Measurements from ENCODE around the gene CCL8. TPM values are rescaled to one million over a fixed set of nuclear protein-coding genes. Genes with fewer than 3 reads are reported as not detected.

CCL8 gene
- total and polyA plus RNA-seq, 8 donors = 0.63 to 6.7 (median 2.4) TPM; not detected in 3

DNA sequence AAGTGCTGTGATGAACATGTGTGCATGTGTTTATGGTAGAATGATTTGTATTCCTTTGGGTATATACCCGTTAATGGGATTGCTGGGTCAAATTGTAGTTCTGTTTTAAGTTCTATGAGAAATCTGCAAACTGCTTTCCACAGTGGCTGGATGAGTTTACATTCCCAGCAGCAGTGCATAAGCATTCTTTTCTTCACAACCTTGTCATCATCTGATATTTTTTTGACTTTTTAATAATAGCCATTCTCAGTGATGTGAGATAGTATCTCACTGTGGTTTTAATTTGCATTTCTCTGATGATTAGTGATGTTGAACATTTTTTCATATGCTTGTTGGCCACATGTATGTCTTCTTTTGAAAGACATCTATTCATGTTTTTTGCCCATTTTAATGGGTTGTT lies 18.5 kb downstream of the CCL8 start:
- no peak for TF ChIP-seq EP300 (IDR thresholded peaks at IDR 0.05)
- TF ChIP-seq, protein P1, sequence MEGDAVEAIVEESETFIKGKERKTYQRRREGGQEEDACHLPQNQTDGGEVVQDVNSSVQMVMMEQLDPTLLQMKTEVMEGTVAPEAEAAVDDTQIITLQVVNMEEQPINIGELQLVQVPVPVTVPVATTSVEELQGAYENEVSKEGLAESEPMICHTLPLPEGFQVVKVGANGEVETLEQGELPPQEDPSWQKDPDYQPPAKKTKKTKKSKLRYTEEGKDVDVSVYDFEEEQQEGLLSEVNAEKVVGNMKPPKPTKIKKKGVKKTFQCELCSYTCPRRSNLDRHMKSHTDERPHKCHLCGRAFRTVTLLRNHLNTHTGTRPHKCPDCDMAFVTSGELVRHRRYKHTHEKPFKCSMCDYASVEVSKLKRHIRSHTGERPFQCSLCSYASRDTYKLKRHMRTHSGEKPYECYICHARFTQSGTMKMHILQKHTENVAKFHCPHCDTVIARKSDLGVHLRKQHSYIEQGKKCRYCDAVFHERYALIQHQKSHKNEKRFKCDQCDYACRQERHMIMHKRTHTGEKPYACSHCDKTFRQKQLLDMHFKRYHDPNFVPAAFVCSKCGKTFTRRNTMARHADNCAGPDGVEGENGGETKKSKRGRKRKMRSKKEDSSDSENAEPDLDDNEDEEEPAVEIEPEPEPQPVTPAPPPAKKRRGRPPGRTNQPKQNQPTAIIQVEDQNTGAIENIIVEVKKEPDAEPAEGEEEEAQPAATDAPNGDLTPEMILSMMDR (IDR thresholded peaks at IDR 0.05) = no peak
- no peak for TF ChIP-seq POLR2A (IDR thresholded peaks at IDR 0.05)
- TF ChIP-seq POLR2AphosphoS5 (IDR thresholded peaks at IDR 0.05) = no peak
- no peaks in the 10 kb centered on the region for H3K27me3 ChIP-seq
- DNase-seq = no peak
- 68 to 80% (median 70%) methylated on average over 1 of the region's 1 CpG for WGBS, 5 donors
- intact Hi-C loops (cut with DNase I; ENCODE audit: low total_unique reads) = no loop called here
- H3K27ac ChIP-seq = no peak overlapping the region
- H3K9me3 ChIP-seq = peaks cover 0 to 5% (median 0%) of the 10 kb centered on the region in 4 donors
- no peaks in the 10 kb centered on the region for H3K4me1 ChIP-seq
- H3K36me3 ChIP-seq = no peaks in the 10 kb centered on the region
- H3K4me3 ChIP-seq = no peak overlapping the region

DNA sequence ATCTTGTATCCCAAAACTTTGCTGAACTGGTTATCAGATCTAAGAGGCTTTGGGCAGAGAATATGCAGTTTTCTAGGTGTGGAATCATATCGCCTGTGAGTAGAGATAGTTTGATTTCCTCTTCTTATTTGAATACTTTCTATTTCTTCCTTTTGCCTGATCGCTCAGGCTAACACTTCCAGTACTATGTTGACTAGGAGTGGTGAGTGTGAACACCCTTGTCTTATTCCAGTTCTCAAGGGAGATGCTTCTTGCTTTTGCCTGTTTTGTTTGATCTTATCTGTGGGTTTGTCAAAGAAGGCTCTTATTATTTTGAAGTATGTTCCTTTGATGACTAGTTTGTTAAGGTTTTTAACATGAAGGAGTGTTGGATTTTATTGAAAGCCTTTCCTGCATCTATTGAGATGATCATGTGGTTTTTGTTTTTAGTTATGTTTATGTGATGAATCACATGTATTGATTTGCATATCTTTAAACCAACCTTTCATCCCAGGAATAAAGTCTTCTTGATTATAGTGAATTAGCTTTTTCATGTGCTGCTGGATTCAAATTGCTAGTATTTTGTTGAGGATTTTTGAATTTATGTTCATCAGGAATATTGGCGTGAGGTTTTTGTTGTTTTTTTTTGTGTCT lies 20.0 kb downstream of the CCL8 start:
- no peaks in the 10 kb centered on the region for H3K36me3 ChIP-seq
- H3K4me3 ChIP-seq = no peak overlapping the region
- peaks cover 0 to 5% (median 0%) of the 10 kb centered on the region in 4 donors for H3K9me3 ChIP-seq
- intact Hi-C loops (cut with DNase I; ENCODE audit: low total_unique reads) = no loop called here
- no peak for DNase-seq
- no peaks in the 10 kb centered on the region for H3K4me1 ChIP-seq
- no peak overlapping the region for H3K27ac ChIP-seq
- H3K27me3 ChIP-seq = no peaks in the 10 kb centered on the region
- WGBS, 5 donors = 77 to 90% (median 87%) methylated on average over 3 of the region's 3 CpGs
- TF ChIP-seq, protein P1 (IDR thresholded peaks at IDR 0.05) = no peak
- TF ChIP-seq EP300 (IDR thresholded peaks at IDR 0.05) (no peak), POLR2A (IDR thresholded peaks at IDR 0.05) (no peak), POLR2AphosphoS5 (IDR thresholded peaks at IDR 0.05) (no peak)

DNA sequence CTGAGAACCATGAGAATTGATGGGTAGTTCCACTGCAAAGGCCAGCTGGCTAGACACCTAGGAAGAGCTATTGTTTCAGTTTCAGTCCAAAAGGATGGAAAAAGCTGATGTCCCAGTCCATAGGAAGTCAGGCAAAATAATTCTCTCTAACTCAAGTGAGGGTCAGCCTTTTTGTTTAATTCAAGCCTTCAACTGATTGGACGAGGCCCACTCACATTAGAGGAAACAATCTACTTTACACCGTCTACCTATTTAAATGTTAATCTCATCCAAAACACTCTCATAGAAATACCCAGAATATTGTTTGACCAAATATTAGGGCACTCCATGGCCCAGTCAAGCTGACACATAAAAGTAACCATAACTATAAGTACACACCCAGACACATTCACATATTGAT lies 22.7 kb downstream of the CCL8 start:
- no peaks in the 10 kb centered on the region for H3K9me3 ChIP-seq
- H3K27me3 ChIP-seq = no peaks in the 10 kb centered on the region
- no peaks in the 10 kb centered on the region for H3K4me1 ChIP-seq
- H3K27ac ChIP-seq = no peak overlapping the region
- TF ChIP-seq EP300 (IDR thresholded peaks at IDR 0.05) (no peak), POLR2A (IDR thresholded peaks at IDR 0.05) (no peak), POLR2AphosphoS5 (IDR thresholded peaks at IDR 0.05) (no peak)
- TF ChIP-seq, protein P1 (IDR thresholded peaks at IDR 0.05) = no peak
- no peak for DNase-seq
- intact Hi-C loops (cut with DNase I; ENCODE audit: low total_unique reads) = no loop called here
- WGBS, 5 donors = 71 to 94% (median 91%) methylated on average over 2 of the region's 2 CpGs
- H3K4me3 ChIP-seq = no peak overlapping the region
- no peaks in the 10 kb centered on the region for H3K36me3 ChIP-seq

DNA sequence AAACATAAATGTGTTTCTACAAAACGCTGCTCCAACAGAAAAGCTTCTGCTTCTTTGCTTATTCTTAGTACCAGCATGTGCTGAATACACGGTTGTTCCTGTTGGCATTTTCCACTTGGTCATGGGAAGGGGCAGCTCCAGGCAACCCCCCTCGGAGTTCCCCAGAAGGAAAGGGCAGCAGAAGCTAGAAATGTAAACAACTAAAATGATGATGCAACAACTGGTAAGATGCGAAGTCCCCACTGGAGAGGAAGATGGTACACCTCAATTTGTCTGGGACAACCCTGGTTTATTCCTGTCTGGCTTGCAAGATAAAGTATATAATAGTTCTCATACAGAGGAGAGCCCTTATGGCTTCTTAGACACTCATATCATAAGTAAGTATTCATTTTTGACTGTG lies 27.8 kb downstream of the CCL8 start:
- TF ChIP-seq, protein P1 (IDR thresholded peaks at IDR 0.05) = no peak
- TF ChIP-seq POLR2AphosphoS5 (IDR thresholded peaks at IDR 0.05) = no peak
- no peak for TF ChIP-seq EP300 (IDR thresholded peaks at IDR 0.05)
- TF ChIP-seq POLR2A (IDR thresholded peaks at IDR 0.05) = no peak
- no peaks in the 10 kb centered on the region for H3K36me3 ChIP-seq
- no peak for DNase-seq
- no peaks in the 10 kb centered on the region for H3K27me3 ChIP-seq
- H3K4me1 ChIP-seq = no peaks in the 10 kb centered on the region
- WGBS, 5 donors = 53 to 73% (median 61%) methylated on average over 4 of the region's 4 CpGs
- H3K4me3 ChIP-seq = no peak overlapping the region
- H3K27ac ChIP-seq = no peak overlapping the region
- intact Hi-C loops (cut with DNase I; ENCODE audit: low total_unique reads) = no loop called here
- no peaks in the 10 kb centered on the region for H3K9me3 ChIP-seq

Data from stomach (tissue), 9 donors.